NOMO-1 (cell line): Measurements from ENCODE around the gene PTMS.
A peak's percentile ranks its signal among the peaks of the same experiment; 100 is the strongest.

Source experiments
- DNase-seq, 2 experiments: peaks; one replicate each; lab custom pipeline; 2025; ENCODE audit not compliant: unreplicated experiment in 2 of 2; lab: John Stamatoyannopoulos, UW

Gene PTMS

GRCh38 chr12:6771509-6772330, 5.6 kb downstream of the PTMS start:
- DNase-seq: no peak

- no peak for DNase-seq
Observed at GRCh38 chr12:6772331-6772695, 6.2 kb downstream of the PTMS start, which contains the start of gene LAG3. Gene LAG3, plus strand, starts transcription at chr12:6772520. Its CDS starts 333 bp downstream, at chr12:6772853.

GRCh38 chr12:6772726-6773589, 6.8 kb downstream of the PTMS start:
- no peak for DNase-seq

- no peak for DNase-seq
Observed at GRCh38 chr12:6773590-6774351, 7.6 kb downstream of the PTMS start.

DNA sequence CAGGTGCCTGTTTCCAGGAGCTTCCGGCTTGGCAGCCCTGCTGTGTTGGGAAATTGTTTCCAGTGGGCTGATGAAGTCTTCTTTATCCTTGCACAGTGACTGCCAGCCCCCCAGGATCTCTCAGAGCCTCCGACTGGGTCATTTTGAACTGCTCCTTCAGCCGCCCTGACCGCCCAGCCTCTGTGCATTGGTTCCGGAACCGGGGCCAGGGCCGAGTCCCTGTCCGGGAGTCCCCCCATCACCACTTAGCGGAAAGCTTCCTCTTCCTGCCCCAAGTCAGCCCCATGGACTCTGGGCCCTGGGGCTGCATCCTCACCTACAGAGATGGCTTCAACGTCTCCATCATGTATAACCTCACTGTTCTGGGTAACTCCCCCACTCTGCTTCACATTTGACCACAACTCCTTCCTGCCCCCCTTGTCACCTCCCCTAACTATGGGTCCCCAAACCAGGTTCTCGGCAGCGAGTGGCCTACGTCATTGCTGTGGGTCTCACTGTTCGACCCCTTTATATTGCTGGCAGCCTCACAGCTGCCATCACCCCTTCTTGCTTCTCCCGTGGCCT, 8.4 kb downstream of the PTMS start:
- DNase-seq: no peak

DNA sequence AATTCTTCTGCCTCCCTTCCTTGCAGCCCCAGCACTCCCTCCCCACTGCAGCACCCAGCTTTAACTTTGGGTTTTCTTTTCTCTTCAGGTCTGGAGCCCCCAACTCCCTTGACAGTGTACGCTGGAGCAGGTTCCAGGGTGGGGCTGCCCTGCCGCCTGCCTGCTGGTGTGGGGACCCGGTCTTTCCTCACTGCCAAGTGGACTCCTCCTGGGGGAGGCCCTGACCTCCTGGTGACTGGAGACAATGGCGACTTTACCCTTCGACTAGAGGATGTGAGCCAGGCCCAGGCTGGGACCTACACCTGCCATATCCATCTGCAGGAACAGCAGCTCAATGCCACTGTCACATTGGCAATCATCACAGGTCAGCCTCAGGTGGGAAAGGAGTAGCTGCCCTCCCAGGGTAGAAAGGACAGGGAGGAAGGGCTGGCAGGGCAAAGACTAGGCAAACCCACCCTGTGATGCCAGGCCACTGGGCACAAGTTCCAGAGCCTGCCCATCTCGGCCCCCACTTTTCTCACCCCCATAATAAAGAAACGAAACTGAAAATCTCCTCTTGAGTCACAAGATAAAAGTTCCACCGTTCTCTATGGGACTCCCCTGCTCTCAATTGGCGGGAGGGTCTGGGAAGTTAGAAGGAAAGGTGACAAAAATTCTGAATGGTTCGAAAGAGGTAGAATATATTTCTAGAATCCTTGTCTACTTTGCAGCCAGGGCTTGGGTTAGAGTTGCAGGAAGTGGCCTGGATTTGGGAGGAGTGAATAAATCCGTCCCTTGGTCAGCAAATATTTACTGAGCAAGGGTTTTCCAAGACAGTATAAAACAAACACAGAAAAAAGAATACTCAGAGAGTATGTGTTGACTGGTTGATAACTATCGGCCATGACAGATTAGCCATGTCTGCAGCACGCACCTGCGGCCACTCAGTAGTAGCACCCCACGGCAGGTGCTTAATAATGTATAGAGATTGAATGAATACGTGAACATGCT, 9.3 kb downstream of the PTMS start:
- DNase-seq: no peak

GRCh38 chr12:6777386-6777785, 11.2 kb downstream of the PTMS start:
- no peak for DNase-seq

DNA sequence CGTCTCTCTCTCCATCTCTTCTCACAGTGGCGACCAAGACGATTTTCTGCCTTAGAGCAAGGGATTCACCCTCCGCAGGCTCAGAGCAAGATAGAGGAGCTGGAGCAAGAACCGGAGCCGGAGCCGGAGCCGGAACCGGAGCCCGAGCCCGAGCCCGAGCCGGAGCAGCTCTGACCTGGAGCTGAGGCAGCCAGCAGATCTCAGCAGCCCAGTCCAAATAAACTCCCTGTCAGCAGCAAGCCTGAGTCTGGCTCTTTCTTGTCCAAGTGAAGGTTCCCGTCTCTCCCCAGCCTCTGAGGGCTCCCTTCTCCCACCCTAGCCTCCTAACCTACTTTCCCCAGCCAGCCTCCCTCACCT, 12.0 kb downstream of the PTMS start:
- no peak for DNase-seq

DNA sequence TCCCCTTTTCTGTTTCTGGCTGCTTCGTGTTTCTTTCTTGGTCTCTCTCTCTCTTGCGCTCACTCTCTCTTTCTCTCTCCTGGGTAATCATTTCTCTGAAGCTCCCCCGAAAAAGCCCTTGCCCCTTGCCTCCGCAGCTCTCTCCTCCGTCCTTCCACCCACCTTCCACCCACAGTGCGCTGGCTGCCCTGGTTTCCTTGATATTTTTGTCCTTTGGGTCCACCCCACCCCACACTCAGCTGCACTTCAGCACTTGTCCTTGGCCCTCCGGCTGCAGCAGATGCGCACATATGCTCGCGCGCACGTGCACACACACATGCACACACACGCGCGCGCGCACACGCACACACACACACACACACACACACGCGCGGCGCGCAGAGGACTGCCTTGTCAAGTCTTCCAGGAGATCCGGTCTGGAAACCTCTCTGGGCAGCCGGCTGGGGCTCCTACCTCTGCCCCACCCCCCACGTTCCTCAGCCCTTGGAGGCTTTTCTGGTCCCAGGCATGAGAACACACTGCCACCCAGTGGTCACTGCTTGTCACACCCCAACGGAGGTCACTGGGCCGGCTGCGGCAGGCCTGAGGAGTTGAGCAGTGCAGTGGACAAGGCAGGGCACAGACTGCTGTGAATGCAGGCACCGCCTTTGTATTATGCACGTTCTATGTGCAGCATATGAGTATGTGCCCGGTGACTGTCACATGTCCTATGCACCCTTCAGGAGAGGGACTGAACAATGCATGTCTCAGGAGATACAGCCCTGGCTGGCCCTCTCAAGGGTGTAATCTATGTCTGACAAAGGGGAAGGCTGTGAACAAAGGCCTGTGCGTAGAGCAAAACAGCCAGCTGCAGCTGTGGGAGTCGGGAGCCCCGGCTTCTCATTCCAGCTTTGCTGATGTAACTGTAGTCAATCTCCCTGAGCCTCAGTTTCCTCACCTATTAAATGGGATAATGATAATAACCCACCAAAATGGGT, 12.7 kb downstream of the PTMS start:
- DNase-seq: peak; percentile 82 to 91

DNA sequence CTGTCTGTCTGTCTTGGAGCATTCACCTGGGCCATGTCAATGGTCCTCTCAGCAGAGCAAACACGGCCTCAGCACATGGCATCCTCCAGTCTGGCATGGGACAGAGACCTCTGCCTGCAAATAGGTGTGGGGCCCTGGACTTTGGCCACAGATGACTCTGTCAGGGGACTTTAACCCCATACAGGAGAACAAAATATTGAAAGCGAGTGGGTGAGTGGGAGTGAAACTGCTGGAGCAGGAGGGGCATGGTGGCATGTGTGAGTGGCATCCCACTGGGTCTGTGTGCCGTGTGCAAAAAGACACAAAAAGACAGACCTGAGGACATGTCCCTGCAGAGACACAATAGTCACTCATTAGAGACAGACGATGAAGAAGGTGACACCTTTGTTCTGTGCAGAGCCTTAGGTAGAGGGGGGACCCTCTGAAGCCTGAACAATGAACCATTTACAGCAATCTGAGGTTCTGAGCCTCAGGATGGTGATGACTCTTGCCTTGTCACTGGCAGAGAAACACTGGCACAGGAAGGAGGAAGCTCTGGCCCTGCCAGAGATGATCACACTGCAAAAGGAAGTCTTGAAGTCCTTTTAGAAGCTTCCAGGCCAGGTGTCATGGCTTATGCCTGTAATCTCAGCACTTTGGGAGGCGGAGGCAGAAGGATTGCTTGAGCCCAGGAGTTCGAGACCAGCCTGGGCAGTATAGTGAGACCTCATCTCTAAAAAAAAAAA, 13.7 kb downstream of the PTMS start:
- no peak for DNase-seq

- DNase-seq: no peak
Observed at GRCh38 chr12:6780573-6780972, 14.4 kb downstream of the PTMS start.

GRCh38 chr12:6782119-6782518, 16.0 kb downstream of the PTMS start:
- DNase-seq: no peak

GRCh38 chr12:6782850-6783566, 16.8 kb downstream of the PTMS start:
- no peak for DNase-seq

GRCh38 chr12:6783828-6784227, 17.7 kb downstream of the PTMS start:
- no peak for DNase-seq

DNA sequence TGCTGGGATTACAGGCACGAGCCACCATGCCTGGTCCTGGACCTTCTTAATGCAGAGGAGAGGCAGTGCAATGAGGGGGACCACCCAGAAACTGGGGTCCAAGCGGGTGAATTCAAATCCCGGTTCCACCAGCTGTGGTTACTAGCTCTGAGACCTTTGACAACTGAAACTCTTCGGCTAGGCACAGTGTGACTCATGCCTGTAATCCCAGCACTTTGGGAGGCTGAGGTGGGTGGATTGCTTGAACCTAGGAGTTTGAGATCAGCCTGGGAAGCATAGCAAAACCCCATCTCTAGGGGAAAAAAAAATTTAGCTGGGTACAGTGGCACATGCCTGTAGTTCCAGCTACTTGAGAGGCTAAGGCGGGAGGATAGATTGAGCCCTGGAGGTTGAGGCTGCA, 18.1 kb downstream of the PTMS start:
- DNase-seq: no peak

GRCh38 chr12:6784761-6785160, 18.6 kb downstream of the PTMS start:
- DNase-seq: no peak

GRCh38 chr12:6786416-6787094, 20.4 kb downstream of the PTMS start:
- DNase-seq: no peak
